Esophagus muscularis mucosa (tissue), 3 donors: Measurements from ENCODE around the gene CPED1.

Source experiments
- POLR2A ChIP-seq: fragments of 450-650 bp; IDR thresholded peaks from one replicate; pipeline ENCODE4 v1.6.1; 2017; ENCODE audit warnings: antibody characterized with exemption, moderate library complexity, mild to moderate bottlenecking, low read depth
- TF ChIP-seq, protein P1 (sequence below), 3 experiments: fragments of 200-600 bp in 2 of 3; fragments of 450-650 bp in 1 of 3; sonication (generic) in 2 of 3; IDR thresholded peaks; one replicate each; pipeline ENCODE4 v1.5.1; 2017 to 2019; ENCODE audit warnings: antibody characterized with exemption in 3 of 3, mild to moderate bottlenecking in 2 of 3, moderate library complexity in 1 of 3

DNA sequence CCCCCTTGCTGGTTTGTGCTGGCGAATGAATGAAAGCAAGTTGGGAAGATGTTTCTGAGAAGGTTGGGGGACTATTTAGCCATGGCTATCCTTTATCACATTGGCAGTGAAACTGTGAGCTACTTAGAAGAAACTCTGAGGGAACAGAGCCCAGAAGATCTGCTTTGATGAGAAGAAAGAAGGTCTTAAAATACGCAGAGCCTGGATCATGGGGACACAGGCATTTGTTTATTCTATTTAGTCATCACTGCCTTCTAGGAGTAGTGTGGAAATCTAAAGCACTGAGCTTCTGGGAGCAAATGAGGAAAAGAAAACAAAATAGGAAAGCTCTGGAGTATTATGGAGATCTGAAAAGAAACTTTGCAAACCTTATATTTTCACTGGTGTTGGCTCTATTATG, 28.5 kb downstream of the CPED1 start:
- TF ChIP-seq, protein P1, sequence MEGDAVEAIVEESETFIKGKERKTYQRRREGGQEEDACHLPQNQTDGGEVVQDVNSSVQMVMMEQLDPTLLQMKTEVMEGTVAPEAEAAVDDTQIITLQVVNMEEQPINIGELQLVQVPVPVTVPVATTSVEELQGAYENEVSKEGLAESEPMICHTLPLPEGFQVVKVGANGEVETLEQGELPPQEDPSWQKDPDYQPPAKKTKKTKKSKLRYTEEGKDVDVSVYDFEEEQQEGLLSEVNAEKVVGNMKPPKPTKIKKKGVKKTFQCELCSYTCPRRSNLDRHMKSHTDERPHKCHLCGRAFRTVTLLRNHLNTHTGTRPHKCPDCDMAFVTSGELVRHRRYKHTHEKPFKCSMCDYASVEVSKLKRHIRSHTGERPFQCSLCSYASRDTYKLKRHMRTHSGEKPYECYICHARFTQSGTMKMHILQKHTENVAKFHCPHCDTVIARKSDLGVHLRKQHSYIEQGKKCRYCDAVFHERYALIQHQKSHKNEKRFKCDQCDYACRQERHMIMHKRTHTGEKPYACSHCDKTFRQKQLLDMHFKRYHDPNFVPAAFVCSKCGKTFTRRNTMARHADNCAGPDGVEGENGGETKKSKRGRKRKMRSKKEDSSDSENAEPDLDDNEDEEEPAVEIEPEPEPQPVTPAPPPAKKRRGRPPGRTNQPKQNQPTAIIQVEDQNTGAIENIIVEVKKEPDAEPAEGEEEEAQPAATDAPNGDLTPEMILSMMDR (IDR thresholded peaks at IDR 0.05): no peak
- TF ChIP-seq POLR2A: no peak
